KMS-11 (cell line): ENCODE results near the gene PLEKHS1.

Experiments used
- H2AFZ ChIP-seq: fragments of 200-600 bp; sonication (generic); 2 replicates; pipeline ENCODE4 v1.6.1; 2016; ENCODE audit warnings: antibody characterized with exemption, mixed run types, low read depth
- H3K27ac ChIP-seq: fragments of 200-600 bp; sonication (generic); 2 replicates; pipeline ENCODE4 v1.6.1; 2016; ENCODE audit warnings: mild to moderate bottlenecking, mixed run types
- H3K27me3 ChIP-seq: fragments of 200-600 bp; sonication (generic); 2 replicates; pipeline ENCODE4 v1.6.1; 2017; ENCODE audit warnings: mild to moderate bottlenecking, low read depth, mixed run types, moderate library complexity; ENCODE audit not compliant: insufficient read depth
- H3K36me3 ChIP-seq: fragments of 200-600 bp; sonication (generic); 2 replicates; pipeline ENCODE4 v1.6.1; 2017; ENCODE audit warnings: mild to moderate bottlenecking, mixed run types; ENCODE audit not compliant: insufficient read depth
- H3K4me1 ChIP-seq: fragments of 200-600 bp; sonication (generic); 2 replicates; pipeline ENCODE4 v1.6.1; 2016; ENCODE audit warnings: mild to moderate bottlenecking, low read depth, mixed run types; ENCODE audit not compliant: poor library complexity, severe bottlenecking
- H3K4me2 ChIP-seq: fragments of 200-600 bp; sonication (generic); 2 replicates; pipeline ENCODE4 v1.7.0; 2016; ENCODE audit warnings: mild to moderate bottlenecking, mixed run types
- H3K4me3 ChIP-seq: fragments of 200-600 bp; sonication (generic); IDR thresholded peaks from 2 replicates; pipeline ENCODE4 v1.6.1; 2017; ENCODE audit warnings: low read depth, low read length, mixed read lengths; ENCODE audit not compliant: insufficient read depth
- H3K79me2 ChIP-seq: fragments of 200-600 bp; sonication (generic); 2 replicates; pipeline ENCODE4 v1.6.1; 2016; ENCODE audit warnings: low read depth, mixed run types; ENCODE audit not compliant: insufficient read depth
- H3K9ac ChIP-seq: fragments of 200-600 bp; sonication (generic); 2 replicates; pipeline ENCODE4 v1.6.1; 2016; ENCODE audit warnings: mild to moderate bottlenecking, mixed run types
- H4K20me1 ChIP-seq: fragments of 200-600 bp; sonication (generic); 2 replicates; pipeline ENCODE4 v1.6.1; 2016; ENCODE audit warnings: mild to moderate bottlenecking, mixed run types; ENCODE audit not compliant: insufficient read depth
- CTCF ChIP-seq: fragments of 200-600 bp; sonication (generic); conservative IDR thresholded peaks from 2 replicates; pipeline ENCODE4 v1.6.1; 2017; ENCODE audit warnings: low read depth, mild to moderate bottlenecking, antibody characterized with exemption, low read length, moderate library complexity, mixed read lengths

The PLEKHS1 gene

GRCh38 chr10:113751181-113751732 is at the start of gene PLEKHS1:
Gene PLEKHS1, plus strand, starts transcription at chr10:113751682. Its CDS starts 3,596 bp downstream, at chr10:113755278.
- Histone ChIP-seq H3K9ac (no peak within 1 kb of the TSS), H3K79me2 (no peaks in the 10 kb centered on the region), H3K4me2 (no peak within 1 kb of the TSS), H2AFZ (no peak within 1 kb of the TSS), H3K27me3 (no peaks in the 10 kb centered on the region), H3K4me3 (no peak within 1 kb of the TSS), H3K4me1 (no peaks in the 10 kb centered on the region), H4K20me1 (no peaks in the 10 kb centered on the region), H3K27ac (no peak within 1 kb of the TSS), H3K36me3 (no peaks in the 10 kb centered on the region)
- TF ChIP-seq CTCF, result no peak

- H2AFZ ChIP-seq, result no peak overlapping the region
- H3K27ac ChIP-seq, result no peak overlapping the region
- H3K36me3 ChIP-seq, result no peaks in the 10 kb centered on the region
- H3K4me1 ChIP-seq, result no peaks in the 10 kb centered on the region
- no peak overlapping the region for H3K4me3 ChIP-seq
- no peak overlapping the region for H3K9ac ChIP-seq
- peak; percentile 82 for TF ChIP-seq CTCF
- H3K4me2 ChIP-seq, result no peak overlapping the region
- H4K20me1 ChIP-seq, result no peaks in the 10 kb centered on the region
- H3K79me2 ChIP-seq, result no peaks in the 10 kb centered on the region
- no peaks in the 10 kb centered on the region for H3K27me3 ChIP-seq
These were observed 46.7 kb upstream of the PLEKHS1 start for GRCh38 chr10:113704637-113705343.

DNA sequence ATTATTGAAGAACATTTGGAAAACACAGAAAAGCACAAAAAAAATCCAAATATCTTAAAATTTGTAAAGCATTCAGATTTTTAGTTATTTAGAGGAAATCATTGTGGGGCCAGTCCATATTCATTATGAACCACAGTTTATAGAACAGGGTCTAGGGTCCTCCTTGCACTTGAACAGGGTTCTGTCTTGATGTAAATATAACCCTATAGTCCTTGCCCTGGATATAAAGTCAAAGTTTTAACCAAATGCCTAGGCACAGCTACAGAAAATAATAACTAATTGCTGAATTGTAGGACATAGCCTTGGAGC is 46.2 kb upstream of the PLEKHS1 start:
- H3K27ac ChIP-seq, result no peak overlapping the region
- no peak overlapping the region for H3K4me2 ChIP-seq
- no peak overlapping the region for H3K4me3 ChIP-seq
- H4K20me1 ChIP-seq, result no peaks in the 10 kb centered on the region
- no peaks in the 10 kb centered on the region for H3K4me1 ChIP-seq
- no peaks in the 10 kb centered on the region for H3K27me3 ChIP-seq
- no peak overlapping the region for H2AFZ ChIP-seq
- no peak overlapping the region for H3K9ac ChIP-seq
- no peaks in the 10 kb centered on the region for H3K79me2 ChIP-seq
- no peaks in the 10 kb centered on the region for H3K36me3 ChIP-seq
- peak; percentile 32 for TF ChIP-seq CTCF

DNA sequence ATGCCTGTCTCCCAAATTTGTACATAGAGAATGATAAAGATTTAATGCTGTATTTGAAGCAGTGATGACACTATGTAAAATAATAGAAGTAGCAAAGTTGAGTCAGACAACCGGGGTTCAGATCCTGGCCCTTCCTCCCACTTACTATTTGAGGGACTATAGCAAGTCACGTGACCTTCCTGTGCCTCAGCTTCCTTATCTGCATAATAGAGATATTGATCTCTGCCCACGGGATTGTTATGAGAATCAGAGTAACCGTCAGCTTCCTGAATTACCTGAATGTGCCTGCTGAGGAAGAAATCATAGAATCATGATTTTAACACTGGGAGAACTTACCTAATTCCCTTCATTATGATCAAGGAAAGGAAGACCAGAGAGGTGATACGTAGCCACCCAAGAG is 44.9 kb upstream of the PLEKHS1 start:
- Histone ChIP-seq H3K36me3 (no peaks in the 10 kb centered on the region), H3K9ac (no peak overlapping the region), H3K79me2 (no peaks in the 10 kb centered on the region), H3K27ac (no peak overlapping the region), H2AFZ (no peak overlapping the region), H3K4me3 (no peak overlapping the region), H3K4me1 (no peaks in the 10 kb centered on the region), H3K27me3 (no peaks in the 10 kb centered on the region), H3K4me2 (no peak overlapping the region), H4K20me1 (no peaks in the 10 kb centered on the region)
- TF ChIP-seq CTCF, result no peak
